GM21526 (cell line): ENCODE data around the gene PRR23E.

Experiments
- ATAC-seq: cut with Tn5 transposase; IDR thresholded peaks from one replicate; pipeline ENCODE4 v1.9.1; 2021; ENCODE audit warnings: moderate library complexity; ENCODE audit not compliant: unreplicated experiment, low FRiP score

The PRR23E gene, protein sequence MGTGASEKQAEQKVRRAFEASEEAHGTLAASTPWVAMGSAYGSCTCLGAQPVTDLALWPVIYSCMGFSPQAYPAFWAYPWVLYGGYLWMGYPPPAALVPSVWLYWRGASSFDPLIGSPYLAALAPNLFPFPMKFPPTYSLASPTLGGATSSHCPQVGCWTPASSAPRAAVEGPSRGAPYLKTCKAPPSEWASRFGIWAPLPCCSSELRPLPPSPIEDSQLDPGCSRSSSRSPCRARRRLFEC

DNA sequence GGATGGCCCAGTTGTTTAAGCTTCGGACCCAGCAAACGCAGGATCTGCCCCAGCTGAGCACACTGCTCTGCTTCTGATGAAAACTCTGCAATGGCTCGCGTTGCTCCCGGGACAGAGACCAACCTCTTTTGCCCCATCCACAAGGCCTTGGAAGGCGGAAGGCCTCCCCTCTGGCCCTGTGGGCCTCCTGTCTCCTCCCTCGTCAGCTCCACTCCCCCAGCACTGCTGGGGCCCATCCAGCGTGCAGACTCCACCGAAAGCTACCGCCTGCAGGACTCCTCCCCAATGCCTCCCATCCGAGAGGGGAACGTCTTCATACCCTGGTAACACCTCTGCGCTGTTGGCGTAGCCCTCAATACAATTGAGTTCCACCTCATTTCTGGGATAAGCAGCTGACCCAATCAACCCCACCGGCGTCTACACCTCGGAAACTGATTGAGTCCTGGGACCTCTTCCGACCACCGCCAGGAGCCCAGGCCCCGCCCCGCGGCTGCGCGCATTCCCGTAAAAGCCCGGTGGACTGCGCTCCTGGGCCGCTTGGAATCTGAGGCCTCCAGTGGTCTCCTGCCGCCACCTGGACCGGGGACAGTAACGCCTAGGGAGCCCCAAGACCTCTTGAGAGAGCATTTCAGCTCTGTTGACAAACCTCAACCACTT is at the start of gene PRR23E:
TSS of gene PRR23E (plus strand) at position 556 of the 657 bp plus-strand sequence. CDS start 3,555 bp downstream, outside the sequence.
- ATAC-seq = no peak

DNA sequence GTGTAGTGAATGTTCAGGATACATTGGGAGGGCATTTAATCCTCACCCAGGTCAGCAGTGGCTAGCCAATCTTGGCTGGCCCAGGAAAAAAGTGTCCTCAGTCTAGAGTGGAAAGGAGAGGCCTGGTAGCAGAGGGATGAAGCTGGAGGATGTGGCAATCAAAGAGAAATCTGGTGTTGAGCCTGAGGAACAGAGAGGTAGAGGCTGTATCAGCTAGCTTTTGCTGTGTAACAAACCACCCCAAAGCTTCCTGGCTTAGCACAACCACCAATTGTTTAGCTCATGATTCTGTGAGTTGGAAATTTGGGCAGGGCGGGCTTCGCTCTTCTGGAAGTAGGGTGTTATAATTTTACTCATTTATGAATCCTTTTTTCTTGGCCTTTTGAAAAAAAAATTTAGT is 49.8 kb upstream of the PRR23E start:
- ATAC-seq = no peak

DNA sequence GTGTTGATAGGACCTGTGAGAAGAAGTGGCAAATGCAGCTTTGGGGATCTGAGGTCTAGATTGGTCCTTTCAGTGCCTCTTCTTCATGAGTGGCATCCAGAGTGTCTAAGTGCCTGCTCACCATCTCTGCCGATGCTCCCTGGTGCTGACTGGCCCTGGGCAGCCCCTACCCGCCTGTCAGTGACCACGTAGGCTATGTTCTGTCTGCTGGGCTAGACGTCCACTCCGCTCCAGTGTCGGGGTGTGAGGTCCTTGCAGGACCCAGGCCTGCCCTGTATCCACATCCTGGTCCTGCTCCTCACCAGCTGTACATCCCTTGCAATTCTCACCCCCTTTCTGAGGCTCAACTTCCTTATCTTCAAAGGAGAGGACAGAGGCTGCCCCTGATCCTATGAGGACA is 48.3 kb upstream of the PRR23E start:
- no peak for ATAC-seq

- ATAC-seq = no peak
Observed at GRCh38 chr3:127145266-127145665, 47.7 kb upstream of the PRR23E start.

- ATAC-seq = no peak
Observed at GRCh38 chr3:127147291-127147885, 45.5 kb upstream of the PRR23E start.

DNA sequence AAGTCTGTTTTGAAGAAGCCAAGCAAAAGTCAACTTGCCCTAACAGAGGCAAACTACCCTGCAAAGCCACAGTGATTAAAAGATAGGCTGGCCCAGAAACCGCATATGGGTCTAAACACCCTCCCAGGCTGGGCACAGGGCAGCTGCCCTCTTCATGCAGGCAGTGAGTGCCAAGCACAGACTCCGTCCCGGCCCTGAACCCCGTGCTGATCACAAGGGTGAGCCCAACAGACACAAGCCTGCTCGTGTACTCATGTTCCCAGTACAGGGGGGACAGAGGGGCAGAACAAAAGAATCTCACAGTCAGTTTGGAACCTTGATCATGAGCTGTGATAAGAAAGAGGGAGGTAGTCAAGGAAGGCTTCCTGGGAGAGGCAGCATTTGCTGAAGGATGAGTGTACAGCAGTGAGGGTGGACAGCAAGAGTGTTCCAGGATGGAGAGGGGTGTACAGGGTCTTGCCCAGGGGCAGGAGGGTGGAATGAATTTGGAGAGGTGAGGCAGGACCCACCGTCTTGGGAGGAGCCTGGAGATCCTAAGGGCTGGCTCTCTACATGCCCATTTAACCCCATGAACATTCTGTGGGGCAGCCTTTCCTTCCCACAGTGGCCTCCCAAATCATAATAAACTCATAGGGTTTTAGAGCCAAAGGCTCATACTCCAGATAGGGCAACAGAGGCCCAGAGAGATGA is 43.2 kb upstream of the PRR23E start:
- ATAC-seq = no peak

DNA sequence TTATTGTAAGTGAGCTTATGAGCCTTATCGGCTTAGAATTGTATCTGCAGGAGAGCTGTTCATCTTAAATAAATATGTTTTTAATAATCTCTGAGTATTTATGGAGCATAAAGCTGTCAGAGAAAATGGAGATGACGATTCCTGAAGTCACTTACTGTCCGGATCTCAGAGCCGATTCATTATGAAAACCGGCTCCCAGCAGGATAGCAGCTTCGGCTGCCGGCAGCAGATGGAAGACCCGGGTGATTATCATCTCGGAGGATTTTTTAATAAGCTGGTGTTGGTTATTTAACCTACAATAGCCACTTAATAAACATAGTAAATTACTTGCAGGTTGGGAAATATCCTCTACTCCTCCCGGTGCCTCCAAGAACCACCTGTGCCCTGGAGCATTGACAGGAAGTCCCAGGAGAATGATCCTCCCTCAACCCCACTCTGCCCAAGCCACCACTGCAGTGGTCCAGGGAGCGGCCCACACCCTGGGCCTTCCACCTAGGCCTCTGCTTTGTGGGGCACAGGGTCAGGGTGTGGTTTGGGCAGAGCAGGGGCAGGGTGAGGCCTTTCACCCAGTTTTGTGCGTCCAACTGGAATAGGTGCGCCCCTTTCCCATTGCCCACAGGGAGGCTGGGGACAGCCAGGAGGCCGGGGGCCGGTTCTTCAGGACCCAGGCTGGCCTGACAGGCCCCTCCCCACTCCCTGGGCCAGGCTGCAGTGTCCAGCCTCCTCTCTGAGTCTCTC is 42.2 kb upstream of the PRR23E start:
- no peak for ATAC-seq

DNA sequence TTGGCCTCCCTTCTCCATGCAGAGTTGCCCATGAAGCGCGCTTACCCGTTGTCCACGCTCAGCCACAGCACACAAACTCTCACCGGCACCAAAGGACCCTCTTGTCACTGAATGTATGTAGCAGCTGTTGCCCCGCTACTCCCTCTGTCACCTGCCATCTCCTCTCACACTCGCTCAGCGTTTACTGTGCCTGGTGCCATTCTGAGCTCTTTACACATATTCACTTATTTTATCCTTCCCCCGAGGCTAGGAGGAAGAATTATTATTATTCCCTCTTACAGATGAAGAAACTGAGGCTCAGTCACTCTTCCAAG is 41.7 kb upstream of the PRR23E start:
- ATAC-seq = no peak

- no peak for ATAC-seq
Observed at GRCh38 chr3:127151992-127152650, 40.8 kb upstream of the PRR23E start.

GRCh38 chr3:127152684-127153505 is 40.0 kb upstream of the PRR23E start:
- no peak for ATAC-seq

- no peak for ATAC-seq
Observed at GRCh38 chr3:127153506-127153815, 39.5 kb upstream of the PRR23E start.

DNA sequence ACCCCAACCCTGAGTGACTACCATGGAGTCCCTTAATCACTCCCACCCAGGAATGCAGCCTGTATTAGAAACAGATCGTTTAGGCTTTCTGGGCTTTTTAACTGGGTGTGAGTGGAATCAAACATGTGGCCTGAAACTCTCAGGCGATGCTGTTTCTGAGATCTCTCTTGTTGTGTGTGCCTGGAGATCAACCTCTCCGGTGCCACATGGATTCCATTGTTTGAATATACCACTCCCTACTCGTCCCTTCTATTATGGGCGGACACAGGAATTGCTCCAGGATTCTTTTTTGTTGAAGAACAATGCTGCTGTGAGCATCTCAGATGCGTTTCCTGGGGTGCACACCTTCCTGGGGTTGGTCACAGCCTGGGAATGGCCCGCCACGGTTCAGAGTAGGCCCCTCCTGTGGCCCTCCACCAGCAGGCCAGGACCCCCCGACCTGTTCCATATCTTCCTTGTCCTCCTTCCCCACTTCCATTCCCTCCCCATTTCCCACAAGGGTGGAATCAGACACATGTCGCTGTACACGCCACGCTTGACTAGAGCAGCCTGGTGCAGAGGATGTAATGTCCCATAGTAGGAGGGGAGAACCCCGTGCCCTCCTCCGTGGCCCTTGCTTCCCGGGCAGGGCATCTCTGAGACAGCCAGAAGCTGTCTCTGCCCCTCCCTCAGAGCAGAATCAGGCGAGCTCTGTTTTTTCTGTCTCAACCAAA is 36.4 kb upstream of the PRR23E start:
- no peak for ATAC-seq

- ATAC-seq = no peak
Observed at GRCh38 chr3:127157171-127157828, 35.6 kb upstream of the PRR23E start.

DNA sequence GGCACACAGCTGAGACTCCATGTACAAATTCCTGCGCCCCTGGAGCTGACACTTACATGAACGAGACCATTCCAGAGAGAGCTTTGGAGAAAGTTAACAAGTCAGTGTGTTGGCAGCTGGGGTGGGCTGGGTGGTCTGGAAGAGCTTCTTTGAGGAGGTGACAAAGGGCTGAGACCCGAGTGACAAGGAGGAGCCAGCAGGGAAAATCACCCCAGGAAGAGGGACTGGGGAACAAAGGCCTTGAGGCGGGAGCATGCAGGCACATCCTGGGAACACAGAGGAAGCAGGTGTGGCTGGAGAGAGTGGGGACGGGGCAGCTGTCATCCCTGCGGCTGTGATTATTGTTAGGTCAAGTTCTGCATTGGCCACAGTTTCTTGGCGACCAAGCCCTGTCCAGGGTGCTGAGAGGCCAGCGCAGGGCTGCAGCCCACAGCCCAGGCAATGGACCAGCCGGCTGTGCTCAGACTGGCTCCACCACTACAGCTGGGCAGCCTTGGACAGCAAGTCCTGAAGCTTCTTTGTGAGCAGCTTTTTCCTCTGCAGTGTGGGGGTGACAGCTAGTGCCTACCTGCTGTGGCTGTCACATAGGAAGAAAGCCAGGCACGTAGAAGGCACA is 34.2 kb upstream of the PRR23E start:
- ATAC-seq = no peak

- no peak for ATAC-seq
Observed at GRCh38 chr3:127159543-127159942, 33.4 kb upstream of the PRR23E start.

DNA sequence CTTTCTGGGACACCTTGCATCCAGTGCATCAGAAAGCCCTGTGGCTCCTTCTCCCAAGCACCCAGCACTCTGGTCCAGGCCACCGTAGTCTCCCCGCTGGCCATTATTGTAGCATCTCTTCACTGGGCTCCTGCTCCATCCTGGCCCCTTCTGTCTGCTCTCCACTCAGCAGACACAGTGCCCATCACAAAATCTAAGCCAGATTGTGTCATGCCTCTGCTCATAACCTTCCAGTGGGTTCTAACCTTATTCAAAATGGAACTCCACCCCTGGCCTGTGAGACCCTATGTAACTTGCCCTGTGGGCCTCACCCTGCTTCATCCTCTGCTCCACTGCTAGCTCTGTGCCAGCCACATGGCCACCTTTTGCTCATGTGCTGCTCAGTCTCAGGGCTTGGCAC is 31.7 kb upstream of the PRR23E start:
- no peak for ATAC-seq

- no peak for ATAC-seq
Observed at GRCh38 chr3:127161973-127162579, 30.9 kb upstream of the PRR23E start.
